Fibroblast of skin of right biceps (primary cell): ENCODE data around the gene RASA4.
A peak's percentile ranks its signal among the peaks of the same experiment; 100 is the strongest.
"Not testable (repeated sequence)": the region's sequence is repeated elsewhere in the genome, so short reads cannot be mapped to it uniquely, and the experiment has no call there.

Source experiments
- DNase-seq: peaks from one replicate; pipeline ENCODE4 v3.0.0-alpha.2; 2013

Gene RASA4

GRCh38 chr7:102604431-102605145, 12.0 kb downstream of the RASA4 start:
- not testable (repeated sequence) for DNase-seq

GRCh38 chr7:102602317-102602716, 14.2 kb downstream of the RASA4 start:
- not testable (repeated sequence) for DNase-seq

- DNase-seq = not testable (repeated sequence)
These were observed 16.9 kb downstream of the RASA4 start for GRCh38 chr7:102599699-102600098.

GRCh38 chr7:102596036-102596435, 20.5 kb downstream of the RASA4 start:
- DNase-seq = not testable (repeated sequence)

GRCh38 chr7:102593637-102594334, 22.8 kb downstream of the RASA4 start:
- DNase-seq = not testable (repeated sequence)

GRCh38 chr7:102592477-102593019, 24.0 kb downstream of the RASA4 start:
- not testable (repeated sequence) for DNase-seq

GRCh38 chr7:102589857-102590256, 26.7 kb downstream of the RASA4 start:
- DNase-seq = not testable (repeated sequence)

GRCh38 chr7:102583495-102583894, 33.1 kb downstream of the RASA4 start:
- DNase-seq = not testable (repeated sequence)

- not testable (repeated sequence) for DNase-seq
These were observed 34.8 kb downstream of the RASA4 start for GRCh38 chr7:102581722-102582121.

GRCh38 chr7:102578486-102578885, 38.1 kb downstream of the RASA4 start:
- DNase-seq = not testable (repeated sequence)

GRCh38 chr7:102577315-102578240, 39.0 kb downstream of the RASA4 start:
- not testable (repeated sequence) for DNase-seq

GRCh38 chr7:102576363-102576762, 40.2 kb downstream of the RASA4 start:
- not testable (repeated sequence) for DNase-seq

- DNase-seq = not testable (repeated sequence)
These were observed 41.9 kb downstream of the RASA4 start for GRCh38 chr7:102574607-102575006.

GRCh38 chr7:102572261-102573239, 44.0 kb downstream of the RASA4 start, which contains the start of gene POLR2J3:
Gene POLR2J3, minus strand, starts transcription at chr7:102572583. Its CDS starts 62 bp downstream, at chr7:102572521.
- DNase-seq = peak; percentile 92

GRCh38 chr7:102568620-102569019, 47.9 kb downstream of the RASA4 start:
- DNase-seq = not testable (repeated sequence)

GRCh38 chr7:102550808-102551422, 65.6 kb downstream of the RASA4 start, which contains the start of gene SPDYE2:
Gene SPDYE2, plus strand, starts transcription at chr7:102551226. Its CDS starts 2,030 bp downstream, at chr7:102553256.
- DNase-seq = not testable (repeated sequence)

- not testable (repeated sequence) for DNase-seq
These were observed 70.2 kb downstream of the RASA4 start for GRCh38 chr7:102546353-102546752.

- not testable (repeated sequence) for DNase-seq
These were observed 71.3 kb downstream of the RASA4 start for GRCh38 chr7:102545288-102545687.

- DNase-seq = not testable (repeated sequence)
These were observed 72.2 kb downstream of the RASA4 start for GRCh38 chr7:102544372-102544771.

- DNase-seq = not testable (repeated sequence)
These were observed 73.0 kb downstream of the RASA4 start, which contains the start of gene UPK3BL2 for GRCh38 chr7:102543596-102543995. Gene UPK3BL2, minus strand, starts transcription at chr7:102543696. Its CDS starts 60 bp downstream, at chr7:102543636.
